ENCODE results near the gene TRMT13.

The TRMT13 gene

DNA sequence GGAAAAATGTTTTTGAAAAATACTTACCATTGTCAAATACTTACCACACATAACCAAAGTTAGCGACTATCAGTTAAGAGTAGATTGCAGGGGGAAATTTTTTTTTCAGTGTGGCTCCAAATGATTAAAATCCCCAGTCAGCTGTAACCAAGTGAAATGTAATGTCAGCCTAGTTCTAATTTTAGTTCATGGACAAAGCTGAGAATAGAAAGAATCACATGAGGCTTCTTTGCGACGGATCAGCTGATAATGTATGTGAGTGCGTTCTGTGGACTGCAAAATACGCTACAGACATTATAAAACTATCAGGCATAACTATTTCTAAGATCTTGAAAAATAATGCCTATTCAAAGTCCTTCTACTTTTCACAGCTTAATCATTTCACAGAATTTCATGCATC is 45.1 kb downstream of the TRMT13 start, which contains the start of gene LRRC39:
Gene LRRC39, minus strand, starts transcription at position 166 of the 400 bp plus-strand sequence. CDS start 9,740 bp downstream, outside the sequence.
- H3K23ac ChIP-seq (ENCODE audit: low read depth, low read length, poor library complexity) = no peak within 1 kb of the TSS
- H3K4me2 ChIP-seq (ENCODE audit: insufficient read depth, low read length, poor library complexity, severe bottlenecking) = no peak within 1 kb of the TSS
- no peak within 1 kb of the TSS for H2BK120ac ChIP-seq (ENCODE audit: low read depth, low read length)
- no peak within 1 kb of the TSS for H2AK5ac ChIP-seq (ENCODE audit: low read depth, low read length)
- no peak within 1 kb of the TSS for H2AFZ ChIP-seq (ENCODE audit: low read length)
- H3K4me3 ChIP-seq (ENCODE audit: low read length in 2 of 2) = no peak within 1 kb of the TSS
- no peak for DNase-seq (ENCODE audit: low spot score)
- H3K27me3 ChIP-seq (ENCODE audit: control insufficient read depth in 3 of 3, insufficient read depth in 3 of 3, low read depth in 1 of 3, low read length in 3 of 3) = no peaks in the 10 kb centered on the region
- H2BK12ac ChIP-seq (ENCODE audit: low read length) = no peak within 1 kb of the TSS
- no peak within 1 kb of the TSS for H3K18ac ChIP-seq (ENCODE audit: low read length)
- no peak within 1 kb of the TSS for H4K91ac ChIP-seq (ENCODE audit: low read depth, low read length, poor library complexity)
- no peaks in the 10 kb centered on the region for H3K79me1 ChIP-seq (ENCODE audit: low read depth, low read length)
- no peaks in the 10 kb centered on the region for H3K4me1 ChIP-seq (ENCODE audit: control insufficient read depth in 2 of 2, insufficient read depth in 1 of 2, low read depth in 1 of 2, low read length in 2 of 2)
- H3K4ac ChIP-seq (ENCODE audit: low read length) = no peak within 1 kb of the TSS
- H2BK15ac ChIP-seq (ENCODE audit: low read length) = no peak within 1 kb of the TSS
- H3K36me3 ChIP-seq (replicated peaks in 1 of 2; ENCODE audit: control insufficient read depth in 2 of 2, insufficient read depth in 2 of 2, low read length in 2 of 2) = no peaks in the 10 kb centered on the region
- H3K9ac ChIP-seq (ENCODE audit: low read depth, low read length, poor library complexity) = no peak within 1 kb of the TSS
- H4K8ac ChIP-seq (ENCODE audit: low read depth, low read length) = no peak within 1 kb of the TSS
- no peak within 1 kb of the TSS for H2BK5ac ChIP-seq (ENCODE audit: low read length)
- no CpG with 5 or more reads among the region's 5 CpGs for WGBS, 2 donors (ENCODE audit: extremely low coverage in 2 of 2, insufficient read length in 2 of 2, insufficient replicate concordance in 1 of 2)
- H3K14ac ChIP-seq (ENCODE audit: low read length) = no peak within 1 kb of the TSS
- H3K27ac ChIP-seq (replicated peaks; ENCODE audit: low read length) = no peak within 1 kb of the TSS
- H3K9me3 ChIP-seq (replicated peaks in 1 of 2; ENCODE audit: control insufficient read depth in 2 of 2, insufficient read depth in 1 of 2, low read depth in 1 of 2, low read length in 2 of 2) = no peaks in the 10 kb centered on the region

DNA sequence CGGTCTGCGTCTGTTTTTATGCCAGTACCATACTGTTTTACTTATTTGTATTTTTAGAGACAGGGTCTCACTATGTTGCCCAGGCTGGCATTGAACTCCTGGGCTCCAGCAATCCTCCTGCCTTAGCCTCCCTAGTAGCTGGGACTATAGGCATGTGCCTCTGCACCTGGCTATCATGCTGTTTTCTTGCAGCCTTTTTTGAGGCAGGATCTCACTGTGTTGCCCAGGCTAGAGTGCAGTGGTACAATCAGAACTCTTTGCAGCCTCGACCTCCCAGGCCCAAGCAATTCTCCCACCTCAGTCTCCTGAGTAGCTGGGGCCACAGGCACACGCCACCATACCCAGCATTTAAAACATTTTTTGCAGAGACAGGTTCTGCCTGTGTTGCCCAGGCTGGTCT is 50.4 kb downstream of the TRMT13 start:
- no peaks in the 10 kb centered on the region for H3K9me3 ChIP-seq (replicated peaks in 1 of 2; ENCODE audit: control insufficient read depth in 2 of 2, insufficient read depth in 1 of 2, low read depth in 1 of 2, low read length in 2 of 2)
- no peaks in the 10 kb centered on the region for H3K36me3 ChIP-seq (replicated peaks in 1 of 2; ENCODE audit: control insufficient read depth in 2 of 2, insufficient read depth in 2 of 2, low read length in 2 of 2)
- H3K4ac ChIP-seq (ENCODE audit: low read length) = no peak overlapping the region
- H2BK5ac ChIP-seq (ENCODE audit: low read length) = no peak overlapping the region
- no peak overlapping the region for H2BK120ac ChIP-seq (ENCODE audit: low read depth, low read length)
- peak overlapping the region in 1 of 2 donors; percentile 12 for H3K4me3 ChIP-seq (ENCODE audit: low read length in 2 of 2)
- no peaks in the 10 kb centered on the region for H3K79me1 ChIP-seq (ENCODE audit: low read depth, low read length)
- no peak overlapping the region for H3K4me2 ChIP-seq (ENCODE audit: insufficient read depth, low read length, poor library complexity, severe bottlenecking)
- H4K8ac ChIP-seq (ENCODE audit: low read depth, low read length) = no peak overlapping the region
- no peak overlapping the region for H2BK15ac ChIP-seq (ENCODE audit: low read length)
- H4K91ac ChIP-seq (ENCODE audit: low read depth, low read length, poor library complexity) = no peak overlapping the region
- no peak overlapping the region for H3K27ac ChIP-seq (replicated peaks; ENCODE audit: low read length)
- no peak overlapping the region for H2AFZ ChIP-seq (ENCODE audit: low read length)
- no peak overlapping the region for H3K23ac ChIP-seq (ENCODE audit: low read depth, low read length, poor library complexity)
- no peak overlapping the region for H2BK12ac ChIP-seq (ENCODE audit: low read length)
- peaks cover 0 to 4% (median 0%) of the 10 kb centered on the region in 3 experiments for H3K27me3 ChIP-seq (ENCODE audit: control insufficient read depth in 3 of 3, insufficient read depth in 3 of 3, low read depth in 1 of 3, low read length in 3 of 3)
- WGBS, 2 donors (ENCODE audit: extremely low coverage in 2 of 2, insufficient read length in 2 of 2, insufficient replicate concordance in 1 of 2) = no CpG with 5 or more reads among the region's 4 CpGs
- H2AK5ac ChIP-seq (ENCODE audit: low read depth, low read length) = no peak overlapping the region
- H3K9ac ChIP-seq (ENCODE audit: low read depth, low read length, poor library complexity) = no peak overlapping the region
- H3K4me1 ChIP-seq (ENCODE audit: control insufficient read depth in 2 of 2, insufficient read depth in 1 of 2, low read depth in 1 of 2, low read length in 2 of 2) = no peaks in the 10 kb centered on the region
- DNase-seq (ENCODE audit: low spot score) = no peak
- no peak overlapping the region for H3K14ac ChIP-seq (ENCODE audit: low read length)
- no peak overlapping the region for H3K18ac ChIP-seq (ENCODE audit: low read length)

DNA sequence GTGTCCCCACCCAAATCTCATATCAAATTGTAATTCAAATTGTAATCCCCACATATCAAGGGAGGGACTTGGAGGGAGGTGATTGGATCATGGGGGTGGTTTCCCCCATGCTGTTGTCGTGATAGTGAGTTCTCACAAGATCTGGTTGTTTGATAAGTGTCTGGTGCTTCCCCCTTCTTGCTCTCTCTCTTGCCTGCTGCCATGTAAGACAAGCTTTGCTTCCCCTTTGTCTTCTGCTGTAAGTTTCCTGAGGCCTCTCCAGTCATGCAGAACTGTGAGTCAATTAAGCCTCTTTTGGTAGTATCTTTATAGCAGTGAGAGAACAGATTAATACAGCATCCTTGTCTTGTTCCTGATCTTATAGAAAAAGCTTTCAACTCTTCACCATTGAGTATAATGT is 51.6 kb downstream of the TRMT13 start:
- H2AK5ac ChIP-seq (ENCODE audit: low read depth, low read length) = no peak overlapping the region
- H2BK12ac ChIP-seq (ENCODE audit: low read length) = no peak overlapping the region
- H2AFZ ChIP-seq (ENCODE audit: low read length) = no peak overlapping the region
- H3K9me3 ChIP-seq (replicated peaks in 1 of 2; ENCODE audit: control insufficient read depth in 2 of 2, insufficient read depth in 1 of 2, low read depth in 1 of 2, low read length in 2 of 2) = no peaks in the 10 kb centered on the region
- no peak overlapping the region for H3K27ac ChIP-seq (replicated peaks; ENCODE audit: low read length)
- WGBS, 2 donors (ENCODE audit: extremely low coverage in 2 of 2, insufficient read length in 2 of 2, insufficient replicate concordance in 1 of 2) = no CpG with 5 or more reads among the region's 1 CpG
- no peak overlapping the region for H2BK15ac ChIP-seq (ENCODE audit: low read length)
- H3K4me2 ChIP-seq (ENCODE audit: insufficient read depth, low read length, poor library complexity, severe bottlenecking) = no peak overlapping the region
- H3K36me3 ChIP-seq (replicated peaks in 1 of 2; ENCODE audit: control insufficient read depth in 2 of 2, insufficient read depth in 2 of 2, low read length in 2 of 2) = peaks cover 0 to 2% of the 10 kb centered on the region in 2 donors
- H3K9ac ChIP-seq (ENCODE audit: low read depth, low read length, poor library complexity) = no peak overlapping the region
- H3K4me1 ChIP-seq (ENCODE audit: control insufficient read depth in 2 of 2, insufficient read depth in 1 of 2, low read depth in 1 of 2, low read length in 2 of 2) = no peaks in the 10 kb centered on the region
- H3K14ac ChIP-seq (ENCODE audit: low read length) = no peak overlapping the region
- H3K18ac ChIP-seq (ENCODE audit: low read length) = no peak overlapping the region
- H4K91ac ChIP-seq (ENCODE audit: low read depth, low read length, poor library complexity) = no peak overlapping the region
- H2BK5ac ChIP-seq (ENCODE audit: low read length) = no peak overlapping the region
- no peak overlapping the region for H3K4ac ChIP-seq (ENCODE audit: low read length)
- H3K23ac ChIP-seq (ENCODE audit: low read depth, low read length, poor library complexity) = no peak overlapping the region
- DNase-seq (ENCODE audit: low spot score) = no peak
- H3K27me3 ChIP-seq (ENCODE audit: control insufficient read depth in 3 of 3, insufficient read depth in 3 of 3, low read depth in 1 of 3, low read length in 3 of 3) = peaks cover 0 to 4% (median 0%) of the 10 kb centered on the region in 3 experiments
- H3K79me1 ChIP-seq (ENCODE audit: low read depth, low read length) = no peaks in the 10 kb centered on the region
- H4K8ac ChIP-seq (ENCODE audit: low read depth, low read length) = no peak overlapping the region
- no peak overlapping the region for H3K4me3 ChIP-seq (ENCODE audit: low read length in 2 of 2)
- H2BK120ac ChIP-seq (ENCODE audit: low read depth, low read length) = no peak overlapping the region

DNA sequence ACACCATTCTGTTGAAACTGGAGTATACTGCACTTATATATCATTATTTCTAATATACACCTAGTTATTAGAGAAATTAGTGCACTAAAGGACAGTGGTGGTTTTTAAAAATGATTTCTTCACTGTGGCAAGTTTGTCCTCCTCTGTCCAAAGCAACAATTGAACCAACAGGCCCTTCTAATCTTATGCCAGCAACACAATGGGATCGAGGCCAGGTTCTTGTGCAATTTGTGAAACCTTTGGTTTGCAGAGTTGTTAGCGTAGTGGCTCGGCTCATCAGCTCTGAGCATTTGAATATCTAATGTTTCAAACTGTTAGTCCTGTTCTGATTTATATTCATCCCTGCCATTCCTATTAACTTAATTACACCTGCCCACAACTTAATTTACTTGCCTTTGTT is 54.9 kb downstream of the TRMT13 start:
- no peak overlapping the region for H3K4me3 ChIP-seq (ENCODE audit: low read length in 2 of 2)
- no peak overlapping the region for H4K8ac ChIP-seq (ENCODE audit: low read depth, low read length)
- no peak overlapping the region for H3K23ac ChIP-seq (ENCODE audit: low read depth, low read length, poor library complexity)
- no peak overlapping the region for H2BK120ac ChIP-seq (ENCODE audit: low read depth, low read length)
- H2BK15ac ChIP-seq (ENCODE audit: low read length) = no peak overlapping the region
- no peak overlapping the region for H3K14ac ChIP-seq (ENCODE audit: low read length)
- H3K4me2 ChIP-seq (ENCODE audit: insufficient read depth, low read length, poor library complexity, severe bottlenecking) = no peak overlapping the region
- DNase-seq (ENCODE audit: low spot score) = no peak
- no peak overlapping the region for H2AK5ac ChIP-seq (ENCODE audit: low read depth, low read length)
- no peak overlapping the region for H3K4ac ChIP-seq (ENCODE audit: low read length)
- H3K79me1 ChIP-seq (ENCODE audit: low read depth, low read length) = no peaks in the 10 kb centered on the region
- no peak overlapping the region for H3K27ac ChIP-seq (replicated peaks; ENCODE audit: low read length)
- H3K9me3 ChIP-seq (replicated peaks in 1 of 2; ENCODE audit: control insufficient read depth in 2 of 2, insufficient read depth in 1 of 2, low read depth in 1 of 2, low read length in 2 of 2) = no peaks in the 10 kb centered on the region
- no peaks in the 10 kb centered on the region for H3K4me1 ChIP-seq (ENCODE audit: control insufficient read depth in 2 of 2, insufficient read depth in 1 of 2, low read depth in 1 of 2, low read length in 2 of 2)
- H2BK12ac ChIP-seq (ENCODE audit: low read length) = no peak overlapping the region
- H4K91ac ChIP-seq (ENCODE audit: low read depth, low read length, poor library complexity) = no peak overlapping the region
- H2AFZ ChIP-seq (ENCODE audit: low read length) = no peak overlapping the region
- no peak overlapping the region for H3K9ac ChIP-seq (ENCODE audit: low read depth, low read length, poor library complexity)
- no CpG with 5 or more reads among the region's 3 CpGs for WGBS, 2 donors (ENCODE audit: extremely low coverage in 2 of 2, insufficient read length in 2 of 2, insufficient replicate concordance in 1 of 2)
- H3K36me3 ChIP-seq (replicated peaks in 1 of 2; ENCODE audit: control insufficient read depth in 2 of 2, insufficient read depth in 2 of 2, low read length in 2 of 2) = peaks cover 2 to 3% of the 10 kb centered on the region in 2 donors
- no peak overlapping the region for H2BK5ac ChIP-seq (ENCODE audit: low read length)
- H3K27me3 ChIP-seq (ENCODE audit: control insufficient read depth in 3 of 3, insufficient read depth in 3 of 3, low read depth in 1 of 3, low read length in 3 of 3) = peaks cover 0 to 4% (median 0%) of the 10 kb centered on the region in 3 experiments
- H3K18ac ChIP-seq (ENCODE audit: low read length) = no peak overlapping the region

All from neuronal stem cell (in vitro differentiated cells).